Left lobe of liver (tissue), 1 donor: ENCODE data around the gene LIME1. TPM values are rescaled to one million over a fixed set of nuclear protein-coding genes. Genes with fewer than 3 reads are reported as not detected.

Experiments
- total RNA-seq: library from RNA; stranded (reverse); gene quantifications from one replicate; pipeline ENCODE4 v1.2.1, GENCODE V29; 2021
- donor health status: DM: no; HTN: yes; CAD: no.

Gene LIME1
- total RNA-seq, 1 donor from 2014 or later, result 122 TPM

Other genes starting within 250 kb of the LIME1 start
- 0.73 TPM for gene EEF1A2, start 237.6 kb upstream of the LIME1 start, total RNA-seq
- gene PPDPF, start 215.9 kb upstream of the LIME1 start, total RNA-seq, result 88.0 TPM
- gene PTK6, start 199.3 kb upstream of the LIME1 start, total RNA-seq, result 12.0 TPM
- gene SRMS, start 188.9 kb upstream of the LIME1 start, total RNA-seq, result not detected
- not detected for gene FNDC11, start 182.5 kb upstream of the LIME1 start, total RNA-seq
- 18.1 TPM for gene HELZ2, start 162.4 kb upstream of the LIME1 start, total RNA-seq
- 4.5 TPM for gene GMEB2, start 109.6 kb upstream of the LIME1 start, total RNA-seq
- 1.5 TPM for gene STMN3, start 83.2 kb upstream of the LIME1 start, total RNA-seq
- gene RTEL1, start 78.4 kb upstream of the LIME1 start, total RNA-seq, result 13.8 TPM
- gene TNFRSF6B, start 40.0 kb upstream of the LIME1 start, total RNA-seq, result 0.40 TPM
- gene ARFRP1, start 28.7 kb upstream of the LIME1 start, total RNA-seq, result 23.6 TPM
- 64.1 TPM for gene ZGPAT, start 28.6 kb upstream of the LIME1 start, total RNA-seq
- gene SLC2A4RG, start 3.1 kb downstream of the LIME1 start, total RNA-seq, result 195 TPM
- gene ZBTB46, start 94.6 kb downstream of the LIME1 start, total RNA-seq, result 4.7 TPM
- gene ABHD16B, start 124.8 kb downstream of the LIME1 start, total RNA-seq, result not detected
- gene TPD52L2, start 128.6 kb downstream of the LIME1 start, total RNA-seq, result 17.3 TPM
- 17.8 TPM for gene DNAJC5, start 158.5 kb downstream of the LIME1 start, total RNA-seq
- gene UCKL1, start 219.8 kb downstream of the LIME1 start, total RNA-seq, result 20.2 TPM
- 21.4 TPM for gene ZNF512B, start 233.3 kb downstream of the LIME1 start, total RNA-seq
- gene SAMD10, start 243.0 kb downstream of the LIME1 start, total RNA-seq, result 3.5 TPM
- 24.2 TPM for gene PRPF6, start 244.5 kb downstream of the LIME1 start, total RNA-seq